IPS-11a (cell line): ENCODE results near the gene OPRD1.
"Not testable (repeated sequence)": the region's sequence is repeated elsewhere in the genome, so short reads cannot be mapped to it uniquely, and the experiment has no call there.

Source experiments
- H3K4me3 ChIP-seq: one replicate; pipeline ENCODE4 v1.5.1; 2013; ENCODE audit warnings: low read depth, low read length, control low read depth

The OPRD1 gene

DNA sequence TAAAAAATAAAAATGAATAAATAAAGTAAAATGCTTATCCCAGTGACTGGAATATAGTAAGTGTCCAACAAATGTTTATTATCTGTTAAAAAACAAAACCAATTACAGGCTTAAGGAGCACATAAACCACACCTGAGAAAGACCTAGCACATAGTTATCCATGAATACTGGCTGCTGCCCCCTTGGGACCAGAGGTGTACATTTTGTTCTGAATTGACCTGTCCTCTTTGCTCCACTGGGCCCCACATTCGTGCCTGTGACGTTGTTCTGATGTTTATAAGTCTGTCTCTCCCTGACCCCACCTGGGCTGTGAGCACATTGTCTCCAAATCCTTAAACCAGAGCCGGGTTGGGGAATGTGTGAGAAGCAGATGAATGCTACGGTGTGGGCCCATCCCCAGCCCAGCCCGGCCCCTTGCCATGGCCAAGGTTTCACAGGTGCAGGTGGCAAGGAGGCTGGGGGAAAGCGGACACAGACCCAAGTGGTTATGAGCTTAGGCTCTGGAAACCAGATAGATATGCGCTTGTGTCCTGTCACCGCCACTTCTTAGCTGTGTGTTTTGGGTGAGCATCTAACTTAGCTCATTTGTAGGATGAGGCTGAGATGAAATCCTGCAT is 29.1 kb downstream of the OPRD1 start:
- no peak overlapping the region for H3K4me3 ChIP-seq

DNA sequence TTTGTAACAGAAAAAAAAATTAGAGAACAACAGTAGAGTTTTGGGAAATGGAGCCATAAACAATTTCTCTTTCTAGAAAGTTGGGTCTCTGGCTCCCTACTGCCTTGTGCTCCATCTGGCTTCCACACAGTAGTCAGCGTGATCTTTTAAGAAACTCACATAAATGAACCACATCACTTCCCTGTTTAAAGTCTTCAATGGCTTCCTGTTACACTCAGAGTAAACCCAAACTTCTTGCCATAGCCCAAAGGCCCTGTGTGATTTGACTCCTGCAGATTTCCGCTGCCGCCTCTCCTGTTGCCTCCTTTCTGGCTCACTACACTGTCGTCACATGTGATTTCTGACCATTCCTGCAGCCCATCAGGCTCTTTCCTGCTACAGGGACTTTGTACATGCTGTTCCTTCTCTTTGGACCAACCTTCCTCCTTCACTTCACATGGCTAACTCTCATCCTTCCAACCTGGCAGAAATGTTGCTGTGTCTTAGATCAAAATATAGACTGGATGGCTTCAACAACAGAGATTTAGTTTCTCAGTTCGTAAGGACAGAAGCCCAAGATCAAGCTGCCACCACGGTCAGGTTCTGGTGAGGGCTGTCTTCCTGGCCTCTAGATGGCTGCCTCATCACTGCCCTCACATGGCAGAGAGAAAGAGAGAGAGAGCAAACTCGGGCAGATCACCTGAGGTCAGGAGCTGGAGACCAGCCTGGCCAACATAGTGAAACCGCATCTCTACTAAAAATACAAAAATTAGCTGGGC is 34.0 kb downstream of the OPRD1 start:
- no peak overlapping the region for H3K4me3 ChIP-seq

DNA sequence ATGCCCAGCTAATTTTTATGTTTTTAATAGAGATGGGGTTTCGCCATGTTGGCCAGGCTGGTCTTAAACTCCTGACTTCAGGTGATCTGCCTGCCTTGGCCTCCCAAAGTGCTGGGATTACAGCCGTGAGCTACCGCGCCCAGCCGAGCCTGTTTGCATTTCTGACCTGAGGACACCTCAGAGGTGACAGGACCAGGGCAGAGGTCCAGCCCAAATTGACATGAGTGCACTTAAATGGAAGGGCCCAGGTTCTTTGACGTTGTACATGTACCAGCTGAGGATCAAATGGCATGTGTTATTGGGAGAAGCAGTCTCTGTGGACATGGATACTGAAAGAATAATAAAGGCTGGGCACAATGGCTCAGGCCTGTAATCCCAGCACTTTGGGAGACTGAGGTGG is 35.2 kb downstream of the OPRD1 start:
- H3K4me3 ChIP-seq: not testable (repeated sequence)

DNA sequence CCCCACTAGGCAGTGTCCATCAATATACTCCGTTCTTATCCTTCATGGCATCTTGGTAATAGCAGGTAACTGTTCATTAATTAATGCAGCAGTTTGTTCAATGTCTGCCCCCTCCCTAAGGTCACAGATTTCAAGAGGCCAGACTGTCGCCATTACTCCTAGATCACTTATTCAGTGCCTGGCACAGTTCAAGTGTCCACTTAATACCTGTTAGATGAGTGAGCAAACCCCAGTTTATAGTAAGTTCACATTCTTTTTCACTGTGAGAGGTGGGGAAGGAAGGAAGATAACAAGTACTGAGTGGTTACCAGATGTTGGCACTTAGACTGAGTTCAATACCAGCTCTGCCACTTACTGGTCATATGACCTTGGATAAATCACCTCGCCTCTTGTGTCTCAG is 36.4 kb downstream of the OPRD1 start:
- no peak overlapping the region for H3K4me3 ChIP-seq

DNA sequence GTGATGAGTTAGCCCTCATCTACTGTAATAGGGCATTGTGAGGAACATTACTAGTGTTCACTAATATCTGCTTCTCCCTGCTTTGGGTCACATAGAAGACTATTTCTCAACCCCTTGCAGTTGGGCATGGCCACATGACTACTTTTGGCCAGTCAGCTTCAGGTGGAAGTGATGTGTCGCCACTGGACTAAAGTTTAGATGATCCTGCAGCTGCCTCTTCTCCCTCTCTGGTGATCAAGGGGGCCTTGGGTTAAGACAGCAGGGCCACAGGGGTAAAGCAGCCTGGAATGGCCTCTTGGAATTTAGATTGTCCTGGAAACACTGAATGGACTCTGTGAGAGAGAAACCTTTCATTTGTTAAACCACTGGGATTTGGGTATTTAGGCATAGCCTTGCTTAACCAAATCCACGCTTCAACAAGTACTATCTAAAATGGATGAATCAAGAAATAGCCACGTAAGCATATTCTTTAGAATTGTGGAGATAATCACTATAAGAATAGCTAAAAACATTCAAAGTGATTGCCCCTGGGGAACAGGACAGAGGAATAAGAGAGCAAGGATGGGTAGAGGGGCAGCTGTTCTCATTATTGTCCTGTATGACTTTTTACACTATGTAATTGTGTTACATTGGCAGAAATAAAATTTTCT is 41.2 kb downstream of the OPRD1 start:
- no peak overlapping the region for H3K4me3 ChIP-seq

DNA sequence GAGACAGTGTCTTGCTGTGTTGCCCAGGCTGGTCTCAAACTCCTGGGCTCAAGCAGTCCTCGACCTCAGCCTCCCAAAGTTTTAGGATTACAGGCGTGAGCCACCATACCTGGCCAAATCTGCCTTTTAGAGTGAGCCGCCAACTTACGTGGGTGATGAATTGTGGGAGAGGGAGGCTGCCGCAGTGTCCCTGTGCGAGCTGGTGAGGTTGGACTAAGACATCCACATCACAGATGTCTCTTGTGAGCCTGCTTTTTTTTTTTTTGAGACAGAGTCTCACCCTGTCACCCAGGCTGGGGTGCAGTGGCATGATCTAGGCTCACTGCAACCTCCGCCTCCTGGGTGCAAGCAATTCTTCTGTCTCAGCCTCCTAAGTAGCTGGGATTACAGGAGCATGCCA is 42.4 kb downstream of the OPRD1 start:
- H3K4me3 ChIP-seq: not testable (repeated sequence)

DNA sequence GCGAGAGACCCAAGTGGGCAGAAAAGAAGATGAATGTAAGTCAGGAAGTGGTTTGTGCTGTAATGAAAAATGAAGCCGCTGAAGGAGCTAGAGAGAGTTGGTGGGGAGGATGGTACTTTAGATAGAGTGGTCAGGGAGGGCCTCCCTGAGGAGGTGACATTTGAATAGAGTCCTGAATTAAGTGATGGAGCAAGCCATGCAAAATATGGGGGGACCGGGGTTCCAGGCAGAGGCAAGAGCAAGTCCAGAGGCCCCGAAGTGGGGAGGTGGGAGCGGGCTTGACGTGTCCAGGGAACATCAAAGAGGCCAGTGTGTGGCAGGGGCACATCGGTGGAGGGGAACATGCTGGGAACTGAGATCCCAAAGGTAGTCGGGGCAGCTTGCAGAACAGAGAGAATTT is 43.1 kb downstream of the OPRD1 start:
- H3K4me3 ChIP-seq: no peak overlapping the region

DNA sequence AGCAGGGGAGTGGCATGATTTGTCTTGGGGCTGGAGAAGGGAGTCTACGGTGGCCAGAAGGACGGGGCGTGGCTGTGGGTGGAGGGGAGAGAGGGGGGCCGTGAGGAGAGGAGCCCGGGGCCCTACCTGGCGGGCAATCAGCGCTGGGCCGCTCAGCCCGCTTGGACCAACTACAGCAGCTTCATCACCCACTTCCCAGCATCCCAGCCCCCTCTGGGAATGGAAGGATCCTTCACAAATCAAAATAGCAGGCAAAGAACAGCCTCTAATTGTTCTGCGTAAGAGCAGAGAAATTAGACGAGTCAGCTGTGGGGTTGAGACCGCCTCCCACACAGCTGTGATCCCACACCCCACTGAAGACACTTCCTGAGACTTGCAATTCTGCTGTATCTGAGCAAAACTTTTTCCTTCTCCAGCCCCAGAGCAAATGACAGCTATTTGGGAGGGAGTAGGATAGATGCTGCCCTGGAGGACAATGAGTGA is 43.5 kb downstream of the OPRD1 start:
- no peak overlapping the region for H3K4me3 ChIP-seq

DNA sequence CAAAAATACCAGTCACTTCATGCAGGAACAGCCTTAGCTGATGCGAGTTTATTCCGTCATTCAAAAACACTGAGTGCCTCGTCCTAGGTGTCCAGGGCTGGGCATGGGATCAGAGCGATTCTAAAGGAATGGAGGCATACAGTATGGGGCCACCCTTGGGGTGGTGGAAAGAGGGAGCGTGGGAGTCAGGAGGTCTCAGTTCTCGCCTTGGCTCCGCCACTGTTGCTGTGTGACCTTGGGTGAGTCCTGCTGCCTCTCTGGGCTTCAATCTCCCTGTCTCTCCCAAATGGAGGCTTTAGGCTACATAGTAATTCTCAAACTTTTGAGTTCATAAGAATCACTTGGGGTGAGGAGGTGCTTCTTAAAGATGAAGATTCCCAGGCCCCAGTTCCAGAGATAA is 44.0 kb downstream of the OPRD1 start:
- H3K4me3 ChIP-seq: no peak overlapping the region

DNA sequence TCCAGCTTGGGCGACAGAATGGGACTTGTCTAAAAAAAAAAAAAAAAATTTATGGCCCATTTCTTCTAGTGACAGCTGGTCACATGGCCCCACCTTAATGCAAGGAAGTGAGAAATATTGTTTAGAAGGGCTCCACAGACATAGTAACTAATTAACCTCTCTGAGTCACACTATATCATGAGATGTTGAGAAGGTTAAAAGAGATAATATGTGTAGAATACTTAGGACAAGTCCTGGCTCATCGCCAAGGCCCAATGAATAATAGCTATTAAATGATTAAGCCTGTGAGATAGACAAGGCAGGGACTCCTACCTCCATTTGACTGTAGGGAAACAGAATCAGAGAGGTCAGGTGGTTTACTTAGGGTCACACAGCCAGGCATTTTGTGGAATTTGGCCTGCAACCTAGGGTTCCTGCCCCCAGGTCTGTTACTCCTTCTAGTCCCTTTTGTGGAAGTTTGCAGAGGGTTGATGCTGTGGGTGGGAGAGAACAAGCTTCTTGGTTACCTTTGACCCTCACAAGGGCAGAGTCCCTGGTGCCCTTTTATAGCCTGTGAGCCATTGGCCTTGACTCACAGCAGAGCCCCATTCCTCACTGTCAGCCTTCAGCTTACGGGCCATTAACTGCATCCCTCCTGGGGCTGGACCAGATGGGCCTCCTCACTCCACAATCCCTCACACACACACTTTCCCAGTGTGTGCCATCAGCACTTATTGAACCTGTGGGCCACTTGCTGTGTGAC is 48.5 kb downstream of the OPRD1 start:
- no peak overlapping the region for H3K4me3 ChIP-seq

DNA sequence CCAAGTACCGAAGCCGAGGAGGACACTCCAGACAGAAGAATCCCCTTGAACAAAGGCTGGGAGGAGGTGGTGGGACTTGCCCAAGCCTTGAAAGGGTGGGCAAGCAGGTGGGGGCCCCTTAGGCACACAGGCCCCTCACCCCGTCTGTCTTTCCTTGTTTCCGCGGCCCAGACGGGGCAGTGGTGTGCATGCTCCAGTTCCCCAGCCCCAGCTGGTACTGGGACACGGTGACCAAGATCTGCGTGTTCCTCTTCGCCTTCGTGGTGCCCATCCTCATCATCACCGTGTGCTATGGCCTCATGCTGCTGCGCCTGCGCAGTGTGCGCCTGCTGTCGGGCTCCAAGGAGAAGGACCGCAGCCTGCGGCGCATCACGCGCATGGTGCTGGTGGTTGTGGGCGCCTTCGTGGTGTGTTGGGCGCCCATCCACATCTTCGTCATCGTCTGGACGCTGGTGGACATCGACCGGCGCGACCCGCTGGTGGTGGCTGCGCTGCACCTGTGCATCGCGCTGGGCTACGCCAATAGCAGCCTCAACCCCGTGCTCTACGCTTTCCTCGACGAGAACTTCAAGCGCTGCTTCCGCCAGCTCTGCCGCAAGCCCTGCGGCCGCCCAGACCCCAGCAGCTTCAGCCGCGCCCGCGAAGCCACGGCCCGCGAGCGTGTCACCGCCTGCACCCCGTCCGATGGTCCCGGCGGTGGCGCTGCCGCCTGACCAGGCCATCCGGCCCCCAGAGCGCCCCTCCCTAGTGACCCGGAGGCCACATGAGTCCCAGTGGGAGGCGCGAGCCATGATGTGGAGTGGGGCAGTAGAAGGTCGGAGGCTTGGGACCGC is 50.8 kb downstream of the OPRD1 start:
- H3K4me3 ChIP-seq: no peak overlapping the region

DNA sequence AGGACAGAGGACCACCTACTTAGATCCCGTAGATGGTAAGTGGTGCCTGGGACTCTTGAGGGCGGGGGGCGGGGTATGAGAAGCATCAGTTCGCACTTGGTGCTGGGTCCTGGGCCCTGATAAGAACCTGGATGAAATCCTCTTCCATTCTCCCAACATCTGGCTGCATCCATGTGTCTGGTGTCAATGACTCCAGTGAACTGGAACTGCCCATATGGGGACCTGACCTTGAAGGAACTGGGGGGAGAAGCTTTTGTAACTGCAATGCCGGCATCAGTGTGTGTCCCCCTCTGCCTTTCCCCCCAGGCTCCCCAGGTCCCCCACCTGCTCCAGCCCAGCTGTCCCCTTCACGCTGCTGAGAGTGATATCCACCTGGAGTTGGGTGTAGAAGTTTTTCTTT is 52.7 kb downstream of the OPRD1 start:
- no peak overlapping the region for H3K4me3 ChIP-seq

DNA sequence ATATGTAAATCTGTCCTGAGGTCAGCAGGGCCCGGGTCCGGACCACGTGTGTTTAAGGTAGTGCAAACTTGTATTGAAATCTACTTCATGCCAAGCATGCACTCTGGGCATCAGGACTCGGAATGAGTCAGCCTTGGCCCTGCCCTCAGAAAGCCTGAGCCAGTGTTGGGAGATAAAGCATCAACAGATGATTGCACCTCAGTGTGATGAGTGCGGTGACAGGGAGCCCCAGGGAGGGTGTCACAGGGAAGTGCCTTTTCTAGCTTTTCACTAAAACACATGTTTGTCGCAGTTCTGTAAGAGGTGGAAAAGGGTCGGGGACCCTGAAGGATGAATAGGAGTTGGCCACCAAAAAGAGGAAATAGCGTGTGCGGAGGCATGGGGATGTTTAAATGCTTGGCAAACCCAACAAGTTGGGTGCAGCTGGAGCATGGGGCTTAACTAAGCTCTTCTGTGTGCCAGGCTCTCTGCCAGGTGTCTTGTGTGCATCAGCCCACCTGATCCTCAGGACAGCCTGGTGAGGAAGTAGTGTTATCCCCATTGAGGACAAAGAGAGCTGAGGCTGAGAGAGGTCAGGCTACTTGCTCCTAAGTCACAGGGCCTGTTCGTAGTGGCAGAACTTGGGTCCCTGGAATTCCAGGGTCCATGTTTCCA is 54.2 kb downstream of the OPRD1 start:
- H3K4me3 ChIP-seq: no peak overlapping the region

DNA sequence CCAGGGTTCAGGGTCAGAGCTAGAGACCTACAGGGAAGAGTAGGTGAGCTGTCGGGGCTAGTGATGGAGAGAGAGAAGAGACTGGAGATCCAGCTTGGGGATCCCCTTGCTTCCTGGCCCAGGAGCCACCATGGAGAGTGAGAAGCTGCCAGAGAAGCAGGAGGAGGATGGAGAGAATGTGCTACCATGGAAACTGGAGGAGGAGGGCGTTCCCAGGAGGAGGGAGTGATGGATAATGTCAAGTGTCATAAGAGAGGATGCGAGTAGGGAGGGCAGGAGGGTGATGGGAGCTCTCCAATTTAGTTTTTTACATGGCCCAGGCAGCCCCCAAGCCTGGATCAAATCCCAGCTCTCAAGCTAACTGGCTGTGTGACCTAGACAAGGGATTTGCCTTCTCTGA is 55.9 kb downstream of the OPRD1 start:
- no peak overlapping the region for H3K4me3 ChIP-seq

DNA sequence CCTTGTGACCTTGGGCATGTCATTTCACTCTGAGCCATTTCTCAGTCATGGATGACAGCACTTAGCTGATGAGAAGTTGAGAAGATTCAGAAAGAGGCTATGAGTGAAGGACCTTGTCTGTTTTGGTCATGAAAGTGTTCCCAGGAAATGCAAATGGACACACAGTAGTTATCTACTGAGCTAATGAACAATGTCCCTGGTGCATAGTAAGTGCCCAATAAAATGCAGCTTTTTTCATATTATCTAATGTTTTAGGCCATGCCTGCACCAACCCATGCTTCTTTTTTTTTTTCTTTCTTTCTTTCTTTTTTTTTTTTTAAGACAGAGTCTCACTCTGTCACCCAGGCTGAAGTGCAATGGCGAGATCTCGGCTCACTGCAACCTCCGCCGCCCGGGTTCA is 58.0 kb downstream of the OPRD1 start:
- no peak overlapping the region for H3K4me3 ChIP-seq

DNA sequence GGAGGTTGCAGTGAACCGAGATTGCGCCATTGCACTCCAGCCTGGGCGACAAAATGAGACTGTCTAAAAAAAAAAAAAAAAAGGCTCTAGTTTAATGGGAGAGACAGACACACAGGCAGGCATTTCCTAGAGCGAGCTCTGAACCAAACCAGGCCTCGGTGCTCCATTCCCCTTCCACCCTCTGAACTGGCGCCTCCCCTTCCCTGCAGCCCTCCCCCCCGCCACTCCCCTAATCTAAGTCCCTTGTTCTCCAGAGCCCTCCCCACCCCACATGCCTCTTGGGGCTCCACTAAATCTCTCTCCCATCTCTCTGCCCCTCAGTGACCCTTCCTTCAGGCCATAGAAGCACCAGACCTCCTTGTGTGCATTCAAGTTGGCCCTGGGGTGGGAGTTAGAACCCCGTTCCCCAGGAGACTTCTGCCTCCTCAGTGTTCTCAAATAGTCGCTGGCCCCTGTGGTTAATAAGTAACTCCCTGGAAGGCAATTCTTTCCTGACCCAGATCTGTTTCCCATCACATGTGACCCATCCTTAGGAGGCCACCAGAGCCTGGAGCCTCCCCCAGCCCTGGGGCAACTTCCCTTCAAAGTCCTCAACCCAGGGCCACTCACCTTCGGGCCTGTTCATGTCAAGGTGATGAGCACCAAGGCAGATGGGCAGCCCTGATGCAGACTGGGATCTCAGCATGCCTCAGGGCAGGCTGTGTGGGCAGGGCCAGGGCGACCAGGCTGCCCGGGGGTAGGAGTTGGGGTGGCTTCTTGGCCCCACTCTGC is 59.8 kb downstream of the OPRD1 start:
- no peak overlapping the region for H3K4me3 ChIP-seq

DNA sequence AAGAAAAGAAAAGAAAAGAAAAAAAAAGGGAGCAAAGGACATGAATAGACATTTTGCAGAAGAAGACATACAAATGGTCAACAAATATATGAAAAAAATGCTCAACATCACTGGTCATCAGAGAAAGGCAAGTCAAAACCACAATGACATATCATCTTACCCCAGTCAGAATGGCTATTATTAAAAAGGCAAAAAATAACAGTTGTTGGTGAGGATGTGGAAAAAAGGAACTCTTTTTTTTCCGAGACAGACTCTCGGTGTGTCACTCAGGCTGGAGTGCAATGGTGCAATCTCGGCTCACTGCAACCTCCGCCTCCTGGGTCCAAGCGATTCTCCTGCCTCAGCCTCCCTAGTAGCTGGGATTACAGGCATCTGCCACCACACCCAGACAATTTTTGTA is 63.2 kb downstream of the OPRD1 start:
- H3K4me3 ChIP-seq: not testable (repeated sequence)

DNA sequence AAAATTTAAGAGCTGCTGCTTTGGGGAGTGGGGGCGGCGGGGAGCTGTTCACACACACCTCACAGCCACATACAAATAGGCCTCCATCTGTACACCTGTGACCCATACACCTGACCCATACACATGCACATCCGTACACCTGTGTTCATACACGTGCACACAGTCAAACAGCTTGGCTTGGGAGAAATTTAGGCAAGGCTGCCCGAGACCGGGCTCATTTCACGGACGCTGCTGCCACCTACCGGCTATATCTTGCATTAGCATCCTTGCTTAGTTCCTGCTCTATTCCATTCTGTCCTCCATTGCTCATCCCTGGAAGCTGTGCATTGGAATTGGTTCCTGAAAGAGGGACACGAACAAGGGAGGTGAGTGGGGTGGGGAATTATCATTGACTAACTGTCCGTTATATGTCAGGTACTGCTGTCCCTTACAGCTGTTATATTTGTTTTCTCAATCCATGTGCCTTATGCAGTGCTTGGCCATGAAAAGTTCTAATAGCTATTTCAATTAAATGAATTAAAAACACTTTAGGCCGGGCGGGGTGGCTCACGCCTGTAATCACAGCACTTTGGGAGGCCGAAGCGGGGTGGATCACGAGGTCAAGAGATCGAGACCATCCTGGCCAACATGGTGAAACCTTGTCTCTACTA is 65.3 kb downstream of the OPRD1 start:
- H3K4me3 ChIP-seq: no peak overlapping the region

DNA sequence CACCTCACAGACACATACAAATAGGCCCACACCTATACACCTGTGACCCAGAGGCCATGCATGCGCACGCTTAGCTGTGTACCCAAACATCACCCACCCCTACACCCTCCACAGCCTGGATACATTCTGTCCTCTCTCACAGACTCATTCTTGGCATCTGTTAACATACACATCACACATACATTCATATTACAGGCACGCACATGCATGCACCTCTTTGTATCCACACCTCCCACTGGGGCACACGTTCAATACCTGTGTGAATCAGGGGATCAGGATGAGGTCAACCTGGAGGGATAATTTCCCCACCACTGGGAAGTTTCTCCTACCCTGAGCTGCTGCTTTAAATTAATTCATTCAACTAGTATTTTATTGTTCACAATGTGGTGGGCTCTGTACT is 66.8 kb downstream of the OPRD1 start:
- no peak overlapping the region for H3K4me3 ChIP-seq
